HL-60 (cell line): ENCODE measurements around the gene BCL11A.
"Not testable (repeated sequence)": the region's sequence is repeated elsewhere in the genome, so short reads cannot be mapped to it uniquely, and the experiment has no call there.

Source experiments
- DNase-seq, 2 experiments: peaks; one replicate each; pipeline ENCODE4 v3.0.0-alpha.2; 2010 to 2020; ENCODE audit warnings: low read depth in 1 of 2, low spot score in 1 of 2
- H3K27ac ChIP-seq: fragments of 250-450 bp; sonication (Bioruptor Pico); replicated peaks from 2 replicates; pipeline ENCODE4 v1.5.1; 2020; ENCODE audit warnings: mild to moderate bottlenecking, moderate library complexity
- H3K27me3 ChIP-seq: fragments of 250-450 bp; sonication (Bioruptor Pico); 2 replicates; pipeline ENCODE4 v1.5.1; 2021; ENCODE audit warnings: mild to moderate bottlenecking, moderate library complexity; ENCODE audit not compliant: insufficient read depth, poor library complexity, severe bottlenecking
- H3K4me3 ChIP-seq: replicated peaks from 2 replicates; pipeline ENCODE4 v1.5.1; 2011; ENCODE audit warnings: mild to moderate bottlenecking, control low read depth, low read length; ENCODE audit not compliant: insufficient read depth
- CTCF ChIP-seq: IDR thresholded peaks from one replicate; pipeline ENCODE4 v1.5.1; 2011; ENCODE audit warnings: low read length, control low read depth, inconsistent platforms; ENCODE audit not compliant: insufficient read depth
- GABPA ChIP-seq: IDR thresholded peaks from 2 replicates; pipeline ENCODE4 v1.6.1; 2012; ENCODE audit warnings: low read depth
- POLR2AphosphoS5 ChIP-seq: IDR thresholded peaks from 2 replicates; pipeline ENCODE4 v1.6.1; 2012; ENCODE audit warnings: low read depth
- SPI1 ChIP-seq: IDR thresholded peaks from 2 replicates; pipeline ENCODE4 v1.6.1; 2012; ENCODE audit warnings: low read depth, mild to moderate bottlenecking, borderline replicate concordance
- TF ChIP-seq, protein P1 (sequence below): IDR thresholded peaks from 2 replicates; pipeline ENCODE4 v1.6.1; 2012; ENCODE audit warnings: low read depth; ENCODE audit not compliant: insufficient replicate concordance

BCL11A gene

DNA sequence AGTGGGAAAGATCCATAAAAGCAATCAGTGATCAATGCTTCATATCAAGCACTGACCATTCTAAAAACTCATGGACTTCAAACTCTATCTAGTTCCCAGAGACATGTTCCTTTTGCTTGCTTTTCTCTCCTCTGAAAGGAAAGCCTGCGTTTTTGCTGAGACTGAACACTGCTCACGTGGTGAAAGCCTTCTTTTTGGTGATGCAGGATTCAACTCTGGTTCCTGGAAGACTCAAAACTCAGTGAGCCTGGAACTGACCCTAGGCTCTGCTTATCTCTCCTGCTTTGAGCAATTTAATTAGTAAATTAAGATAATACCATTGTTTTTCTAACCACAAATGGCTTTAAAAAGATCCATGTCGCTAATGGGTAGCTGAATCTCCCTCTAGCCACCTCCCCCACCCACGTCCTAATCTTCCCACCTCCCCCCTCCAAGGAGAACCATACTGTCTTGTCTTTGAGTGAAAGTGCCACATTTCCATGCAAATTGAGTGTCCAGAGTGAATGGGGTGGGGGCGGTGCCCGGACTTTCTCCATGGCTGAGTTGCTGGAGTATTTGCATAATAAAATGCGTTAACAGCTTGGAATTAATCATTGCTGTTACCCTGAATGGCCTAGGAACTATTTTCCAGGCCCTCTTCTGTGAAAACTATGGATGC, 130.5 kb downstream of the BCL11A start:
- Histone ChIP-seq H3K27ac (no peak overlapping the region; the same call in 1 of the 2 replicates), H3K4me3 (no peak overlapping the region), H3K27me3 (no peaks in the 10 kb centered on the region)
- DNase-seq: no peak
- TF ChIP-seq, protein P1, sequence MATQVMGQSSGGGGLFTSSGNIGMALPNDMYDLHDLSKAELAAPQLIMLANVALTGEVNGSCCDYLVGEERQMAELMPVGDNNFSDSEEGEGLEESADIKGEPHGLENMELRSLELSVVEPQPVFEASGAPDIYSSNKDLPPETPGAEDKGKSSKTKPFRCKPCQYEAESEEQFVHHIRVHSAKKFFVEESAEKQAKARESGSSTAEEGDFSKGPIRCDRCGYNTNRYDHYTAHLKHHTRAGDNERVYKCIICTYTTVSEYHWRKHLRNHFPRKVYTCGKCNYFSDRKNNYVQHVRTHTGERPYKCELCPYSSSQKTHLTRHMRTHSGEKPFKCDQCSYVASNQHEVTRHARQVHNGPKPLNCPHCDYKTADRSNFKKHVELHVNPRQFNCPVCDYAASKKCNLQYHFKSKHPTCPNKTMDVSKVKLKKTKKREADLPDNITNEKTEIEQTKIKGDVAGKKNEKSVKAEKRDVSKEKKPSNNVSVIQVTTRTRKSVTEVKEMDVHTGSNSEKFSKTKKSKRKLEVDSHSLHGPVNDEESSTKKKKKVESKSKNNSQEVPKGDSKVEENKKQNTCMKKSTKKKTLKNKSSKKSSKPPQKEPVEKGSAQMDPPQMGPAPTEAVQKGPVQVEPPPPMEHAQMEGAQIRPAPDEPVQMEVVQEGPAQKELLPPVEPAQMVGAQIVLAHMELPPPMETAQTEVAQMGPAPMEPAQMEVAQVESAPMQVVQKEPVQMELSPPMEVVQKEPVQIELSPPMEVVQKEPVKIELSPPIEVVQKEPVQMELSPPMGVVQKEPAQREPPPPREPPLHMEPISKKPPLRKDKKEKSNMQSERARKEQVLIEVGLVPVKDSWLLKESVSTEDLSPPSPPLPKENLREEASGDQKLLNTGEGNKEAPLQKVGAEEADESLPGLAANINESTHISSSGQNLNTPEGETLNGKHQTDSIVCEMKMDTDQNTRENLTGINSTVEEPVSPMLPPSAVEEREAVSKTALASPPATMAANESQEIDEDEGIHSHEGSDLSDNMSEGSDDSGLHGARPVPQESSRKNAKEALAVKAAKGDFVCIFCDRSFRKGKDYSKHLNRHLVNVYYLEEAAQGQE: no peak
- TF ChIP-seq GABPA (no peak), SPI1 (no peak), POLR2AphosphoS5 (no peak), CTCF (no peak)

DNA sequence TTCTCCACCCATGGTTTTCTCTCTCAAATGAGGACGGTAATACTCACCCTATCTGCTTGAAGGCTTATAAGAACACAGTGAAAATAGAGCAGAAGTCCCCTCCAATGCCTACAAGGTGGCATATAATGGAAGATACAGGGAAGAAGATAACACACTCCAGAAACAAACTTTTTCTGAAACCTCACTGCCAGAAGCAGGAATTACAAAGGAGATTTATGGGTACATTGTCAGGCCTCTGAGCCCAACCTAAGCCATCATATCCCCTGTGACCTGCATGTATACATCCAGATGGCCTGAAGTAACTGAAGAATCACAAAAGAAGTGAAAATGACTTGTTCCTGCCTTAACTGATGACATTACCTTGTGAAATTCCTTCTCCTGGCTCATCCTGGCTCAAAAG, 136.2 kb downstream of the BCL11A start:
- DNase-seq, H3K4me3 ChIP-seq, H3K27ac ChIP-seq, H3K27me3 ChIP-seq: not testable (repeated sequence)

GRCh38 chr2:60416221-60417008, 137.0 kb downstream of the BCL11A start:
- Histone ChIP-seq H3K27ac (no peak overlapping the region), H3K4me3 (no peak overlapping the region), H3K27me3 (no peaks in the 10 kb centered on the region)
- TF ChIP-seq CTCF: no peak
- TF ChIP-seq, protein P1: no peak
- no peak for TF ChIP-seq SPI1
- TF ChIP-seq POLR2AphosphoS5: no peak
- TF ChIP-seq GABPA: no peak
- DNase-seq: peak in 1 of 2 experiments; percentile 28

GRCh38 chr2:60415814-60416213, 137.6 kb downstream of the BCL11A start:
- Histone ChIP-seq H3K4me3 (no peak overlapping the region), H3K27ac (no peak overlapping the region), H3K27me3 (no peaks in the 10 kb centered on the region)
- DNase-seq: no peak
- TF ChIP-seq GABPA (no peak), SPI1 (no peak), CTCF (no peak), POLR2AphosphoS5 (no peak)
- TF ChIP-seq, protein P1: no peak
